Activated CD8-positive, alpha-beta T cell treated with anti-CD3 and anti-CD28 coated beads, Interleukin-2, amount 10 ng/mL, durations not matched to agents 7 days and 5 days (primary cell): Measurements from ENCODE around the gene OLFML2A. TPM values are rescaled to one million over a fixed set of nuclear protein-coding genes. Genes with fewer than 3 reads are reported as not detected.

Source experiments
- ATAC-seq: fragments of 150-1000 bp; cut with Tn5 transposase; one replicate; pipeline ENCODE4 v1.10.0; 2021; ENCODE audit warnings: moderate library complexity
- CTCF ChIA-PET: fragments of 350-600 bp; sonication (Branson Sonifier 250); formaldehyde crosslinking; loops from one replicate; lab custom pipeline; 2021; ENCODE audit warnings: antibody characterized with exemption; lab: Charles Lee
- POLR2A ChIA-PET: fragments of 350-600 bp; sonication (Branson Sonifier 250); formaldehyde crosslinking; loops from one replicate; lab custom pipeline; 2021; ENCODE audit warnings: antibody characterized with exemption; lab: Charles Lee
- DNase-seq: peaks from one replicate; pipeline ENCODE4 v3.0.0-alpha.2; 2020
- H3K27ac Mint-ChIP-seq: one replicate; pipeline ENCODE4 v1.8.0; 2021; ENCODE audit warnings: mild to moderate bottlenecking, mixed read lengths
- H3K27me3 Mint-ChIP-seq: one replicate; pipeline ENCODE4 v1.8.0; 2021; ENCODE audit warnings: low read depth, mixed read lengths
- H3K36me3 Mint-ChIP-seq: one replicate; pipeline ENCODE4 v1.8.0; 2021; ENCODE audit warnings: low read depth, mixed read lengths
- H3K4me1 Mint-ChIP-seq: one replicate; pipeline ENCODE4 v1.8.0; 2021; ENCODE audit warnings: low read depth, mixed read lengths
- H3K4me3 Mint-ChIP-seq: one replicate; pipeline ENCODE4 v1.8.0; 2021; ENCODE audit warnings: mild to moderate bottlenecking, mixed read lengths
- H3K9me3 Mint-ChIP-seq: one replicate; pipeline ENCODE4 v1.8.0; 2022; ENCODE audit warnings: mixed read lengths; ENCODE audit not compliant: insufficient read depth
- total RNA-seq, 2 experiments: library from RNA; stranded (reverse); gene quantifications; one replicate each; pipeline ENCODE4 v1.2.3, GENCODE V29; 2021

The OLFML2A gene
- total RNA-seq, 2 experiments from 2014 or later: not detected

GRCh38 chr9:124788542-124789217 lies 11.7 kb downstream of the OLFML2A start:
- CTCF ChIA-PET: interaction anchor here (0.8 to 1.7 kb wide), 3 partner anchors 9 to 171 kb away, joined by 3 to 5 read pairs (median 3); no protein-coding TSS in a partner anchor
- no peak for DNase-seq
- Mint-ChIP-seq H3K36me3 (no peaks in the 10 kb centered on the region), H3K27ac (no peak overlapping the region), H3K27me3 (peaks cover 7% of the 10 kb centered on the region), H3K9me3 (no peaks in the 10 kb centered on the region), H3K4me1 (no peaks in the 10 kb centered on the region), H3K4me3 (no peak overlapping the region)
- POLR2A ChIA-PET: no interaction called here
- no peak for ATAC-seq

GRCh38 chr9:124789531-124789930 lies 12.6 kb downstream of the OLFML2A start:
- H3K4me3 Mint-ChIP-seq: no peak overlapping the region
- ChIA-PET CTCF (interaction anchor here (0.8 to 1.7 kb wide), 4 partner anchors 10 to 172 kb away, joined by 3 to 5 read pairs (median 3); no protein-coding TSS in a partner anchor), POLR2A (interaction anchor here (0.5 kb wide), 1 partner anchor 17 kb away, joined by 3 read pairs; no protein-coding TSS in a partner anchor)
- no peaks in the 10 kb centered on the region for H3K36me3 Mint-ChIP-seq
- H3K9me3 Mint-ChIP-seq: no peaks in the 10 kb centered on the region
- ATAC-seq (no peak), DNase-seq (no peak)
- H3K27me3 Mint-ChIP-seq: peaks cover 9% of the 10 kb centered on the region
- H3K4me1 Mint-ChIP-seq: no peaks in the 10 kb centered on the region
- no peak overlapping the region for H3K27ac Mint-ChIP-seq

GRCh38 chr9:124790301-124790700 lies 13.4 kb downstream of the OLFML2A start:
- ATAC-seq: no peak
- H3K27ac Mint-ChIP-seq: no peak overlapping the region
- DNase-seq: no peak
- H3K36me3 Mint-ChIP-seq: no peaks in the 10 kb centered on the region
- CTCF ChIA-PET: interaction anchor here (0.5 kb wide), 1 partner anchor 614 kb away, joined by 3 read pairs; no protein-coding TSS in a partner anchor
- H3K27me3 Mint-ChIP-seq: peaks cover 9% of the 10 kb centered on the region
- POLR2A ChIA-PET: interaction anchor here (0.7 kb wide), 1 partner anchor 11 kb away, joined by 3 read pairs; no protein-coding TSS in a partner anchor
- H3K9me3 Mint-ChIP-seq: no peaks in the 10 kb centered on the region
- H3K4me1 Mint-ChIP-seq: no peaks in the 10 kb centered on the region
- H3K4me3 Mint-ChIP-seq: no peak overlapping the region

GRCh38 chr9:124790801-124791505 lies 14.0 kb downstream of the OLFML2A start:
- no peak overlapping the region for H3K4me3 Mint-ChIP-seq
- DNase-seq (no peak), ATAC-seq (no peak)
- H3K4me1 Mint-ChIP-seq: no peaks in the 10 kb centered on the region
- ChIA-PET POLR2A (no interaction called here), CTCF (interaction anchor here (0.5 kb wide), 1 partner anchor 613 kb away, joined by 3 read pairs; no protein-coding TSS in a partner anchor)
- no peaks in the 10 kb centered on the region for H3K9me3 Mint-ChIP-seq
- peaks cover 9% of the 10 kb centered on the region for H3K27me3 Mint-ChIP-seq
- no peaks in the 10 kb centered on the region for H3K36me3 Mint-ChIP-seq
- H3K27ac Mint-ChIP-seq: no peak overlapping the region

GRCh38 chr9:124792257-124793014 lies 15.5 kb downstream of the OLFML2A start:
- Mint-ChIP-seq H3K27ac (no peak overlapping the region), H3K36me3 (no peaks in the 10 kb centered on the region), H3K27me3 (peaks cover 9% of the 10 kb centered on the region), H3K4me1 (no peaks in the 10 kb centered on the region), H3K4me3 (no peak overlapping the region), H3K9me3 (no peaks in the 10 kb centered on the region)
- CTCF ChIA-PET: interaction anchor here (0.9 kb wide), 1 partner anchor 18 kb away, joined by 3 read pairs; no protein-coding TSS in a partner anchor
- ATAC-seq: no peak
- no peak for DNase-seq
- POLR2A ChIA-PET: no interaction called here

- DNase-seq (no peak), ATAC-seq (no peak)
- CTCF ChIA-PET: interaction anchor here (0.9 kb wide), 1 partner anchor 18 kb away, joined by 3 read pairs; no protein-coding TSS in a partner anchor
- Mint-ChIP-seq H3K4me1 (no peaks in the 10 kb centered on the region), H3K36me3 (no peaks in the 10 kb centered on the region), H3K9me3 (no peaks in the 10 kb centered on the region), H3K4me3 (no peak overlapping the region), H3K27ac (no peak overlapping the region), H3K27me3 (peaks cover 9% of the 10 kb centered on the region)
- POLR2A ChIA-PET: no interaction called here
Measured at GRCh38 chr9:124793015-124793541, 16.1 kb downstream of the OLFML2A start.

GRCh38 chr9:124794902-124795491 lies 18.1 kb downstream of the OLFML2A start:
- Mint-ChIP-seq H3K36me3 (no peaks in the 10 kb centered on the region), H3K4me1 (no peaks in the 10 kb centered on the region), H3K27me3 (peaks cover 2% of the 10 kb centered on the region), H3K27ac (no peak overlapping the region), H3K9me3 (no peaks in the 10 kb centered on the region), H3K4me3 (no peak overlapping the region)
- peak; percentile 33 for ATAC-seq
- POLR2A ChIA-PET: no interaction called here
- CTCF ChIA-PET: interaction anchor here (1.0 to 1.9 kb wide), 3 partner anchors 21 to 178 kb away, joined by 3 to 7 read pairs (median 7); partner anchors contain the start of gene WDR38
- no peak for DNase-seq

- POLR2A ChIA-PET: interaction anchor here (0.9 kb wide), 1 partner anchor 371 kb away, joined by 3 read pairs; no protein-coding TSS in a partner anchor
- Mint-ChIP-seq H3K36me3 (no peaks in the 10 kb centered on the region), H3K27me3 (peaks cover 8% of the 10 kb centered on the region), H3K4me1 (no peaks in the 10 kb centered on the region), H3K9me3 (no peaks in the 10 kb centered on the region), H3K4me3 (no peak overlapping the region), H3K27ac (no peak overlapping the region)
- no peak for DNase-seq
- ATAC-seq: no peak
- CTCF ChIA-PET: interaction anchor here (1.0 to 1.9 kb wide), 6 partner anchors 10 to 179 kb away, joined by 3 to 7 read pairs (median 6); partner anchors contain the start of gene WDR38
Measured at GRCh38 chr9:124795881-124796431, 19.0 kb downstream of the OLFML2A start.

GRCh38 chr9:124797343-124798103 lies 20.6 kb downstream of the OLFML2A start:
- CTCF ChIA-PET: interaction anchor here (1.7 kb wide), 1 partner anchor 55 kb away, joined by 7 read pairs; no protein-coding TSS in a partner anchor
- Mint-ChIP-seq H3K27ac (no peak overlapping the region), H3K36me3 (no peaks in the 10 kb centered on the region), H3K4me1 (no peaks in the 10 kb centered on the region), H3K27me3 (peaks cover 11% of the 10 kb centered on the region), H3K4me3 (no peak overlapping the region), H3K9me3 (no peaks in the 10 kb centered on the region)
- no peak for DNase-seq
- no peak for ATAC-seq
- POLR2A ChIA-PET: no interaction called here

- Mint-ChIP-seq H3K4me3 (no peak overlapping the region), H3K36me3 (no peaks in the 10 kb centered on the region)
Measured at GRCh38 chr9:124799274-124800006, 22.5 kb downstream of the OLFML2A start.

More at GRCh38 chr9:124799274-124800006, 22.5 kb downstream of the OLFML2A start:
- Mint-ChIP-seq H3K27me3 (peaks cover 9% of the 10 kb centered on the region), H3K27ac (no peak overlapping the region), H3K4me1 (no peaks in the 10 kb centered on the region), H3K9me3 (no peaks in the 10 kb centered on the region)
- CTCF ChIA-PET: no interaction called here
- ATAC-seq: no peak
- no peak for DNase-seq
- POLR2A ChIA-PET: no interaction called here
